HepG2 (cell line): Measurements from ENCODE around the gene DCTN2.

Source experiments
- MYPOP ChIP-seq: sonication (generic); formaldehyde crosslinking; IDR thresholded peaks from 2 replicates; pipeline ENCODE4 v1.8.1; 2023; ENCODE audit warnings: mild to moderate bottlenecking, moderate library complexity, missing genetic modification reagents
- PBX3 ChIP-seq: sonication (generic); formaldehyde crosslinking; IDR thresholded peaks from 2 replicates; pipeline ENCODE4 v1.8.1; 2023; ENCODE audit warnings: missing genetic modification reagents, inconsistent platforms, borderline replicate concordance
- POLR2A ChIP-seq, 2 experiments: IDR thresholded peaks; 2 replicates each; pipeline ENCODE4 v1.6.1; 2011; ENCODE audit warnings: low read depth in 2 of 2, low read length in 2 of 2, mild to moderate bottlenecking in 1 of 2, moderate library complexity in 1 of 2; ENCODE audit not compliant: insufficient read depth in 1 of 2
- REL ChIP-seq: sonication (generic); formaldehyde crosslinking; conservative IDR thresholded peaks from 2 replicates; pipeline ENCODE4 v1.8.0; 2022; ENCODE audit warnings: mild to moderate bottlenecking, missing genetic modification reagents, moderate library complexity
- SOX5 ChIP-seq: IDR thresholded peaks from 2 replicates; pipeline ENCODE4 v1.6.1; 2016; ENCODE audit warnings: borderline replicate concordance
- TRAFD1 ChIP-seq: sonication (generic); formaldehyde crosslinking; IDR thresholded peaks from 2 replicates; pipeline ENCODE4 v1.5.1; 2020; ENCODE audit warnings: missing genetic modification reagents, mild to moderate bottlenecking, borderline replicate concordance
- ZNF572 ChIP-seq: sonication (generic); formaldehyde crosslinking; IDR thresholded peaks from 2 replicates; pipeline ENCODE4 v1.5.1; 2020; ENCODE audit warnings: mild to moderate bottlenecking, missing genetic modification reagents
- ZNF720 ChIP-seq: sonication (generic); formaldehyde crosslinking; IDR thresholded peaks from 2 replicates; pipeline ENCODE4 v1.4.0; 2020; ENCODE audit warnings: missing genetic modification reagents
- ZSCAN29 ChIP-seq: sonication (generic); formaldehyde crosslinking; conservative IDR thresholded peaks from 2 replicates; pipeline ENCODE4 v1.4.0; 2020; ENCODE audit warnings: mild to moderate bottlenecking, missing genetic modification reagents

- no peak for TF ChIP-seq SOX5 (CRISPR knock-in tag)
- no peak for TF ChIP-seq PBX3
- no peak for TF ChIP-seq MYPOP (CRISPR knock-in tag)
- TF ChIP-seq TRAFD1, result no peak
- TF ChIP-seq ZSCAN29, result no peak
- TF ChIP-seq ZNF572 (CRISPR knock-in tag), result no peak
- TF ChIP-seq ZNF720 (CRISPR knock-in tag), result no peak
- TF ChIP-seq REL (CRISPR knock-in tag), result no peak
- no peak for TF ChIP-seq POLR2A (IDR thresholded peaks at IDR 0.05; ENCODE audit: insufficient read depth in 1 of 2, low read depth in 2 of 2, low read length in 2 of 2)
Measured at GRCh38 chr12:57553343-57554202, 6.6 kb upstream of the DCTN2 start.
